Activated CD8-positive, alpha-beta T cell treated with anti-CD3 and anti-CD28 coated beads for 36 hours (primary cell): ENCODE measurements around the gene DROSHA. TPM values are rescaled to one million over a fixed set of nuclear protein-coding genes. Genes with fewer than 3 reads are reported as not detected.

Experiments used
- ATAC-seq: fragments of 200-7000 bp; cut with Tn5 transposase; one replicate; pipeline ENCODE4 v1.10.0; 2021; ENCODE audit warnings: mild to moderate bottlenecking, moderate library complexity
- CTCF ChIA-PET: fragments of 350-600 bp; sonication (Branson Sonifier 250); formaldehyde crosslinking; loops from one replicate; lab custom pipeline; 2021; ENCODE audit warnings: antibody characterized with exemption; lab: Charles Lee
- POLR2A ChIA-PET: fragments of 350-600 bp; sonication (Branson Sonifier 250); formaldehyde crosslinking; loops from one replicate; lab custom pipeline; 2021; ENCODE audit warnings: antibody characterized with exemption; lab: Charles Lee
- DNase-seq: peaks from one replicate; pipeline ENCODE4 v3.0.0-alpha.2; 2020
- H3K27ac Mint-ChIP-seq: one replicate; pipeline ENCODE4 v1.8.0; 2021; ENCODE audit warnings: mild to moderate bottlenecking, mixed read lengths
- H3K27me3 Mint-ChIP-seq: one replicate; pipeline ENCODE4 v1.8.0; 2021; ENCODE audit warnings: mixed read lengths
- H3K36me3 Mint-ChIP-seq: one replicate; pipeline ENCODE4 v1.8.0; 2021; ENCODE audit warnings: low read depth, mixed read lengths
- H3K4me1 Mint-ChIP-seq: one replicate; pipeline ENCODE4 v1.8.0; 2021; ENCODE audit warnings: low read depth, mixed read lengths
- H3K4me3 Mint-ChIP-seq: one replicate; pipeline ENCODE4 v1.8.0; 2021; ENCODE audit warnings: mild to moderate bottlenecking, moderate library complexity, mixed read lengths
- H3K9me3 Mint-ChIP-seq: one replicate; pipeline ENCODE4 v1.8.0; 2021; ENCODE audit warnings: mixed read lengths
- intact Hi-C: fragments of 100-400 bp; cut with micrococcal nuclease; formaldehyde crosslinking; loops from one replicate; pipeline ENCODE4 v1.10.0; 2022
- total RNA-seq, 2 experiments: library from RNA; stranded (reverse); gene quantifications; one replicate each; pipeline ENCODE4 v1.2.3, GENCODE V29; 2021
- TF ChIP-seq, protein P1 (sequence below): fragments of 200-600 bp; IDR thresholded peaks from one replicate; pipeline ENCODE4 v1.8.0; 2022; ENCODE audit warnings: antibody characterized with exemption, mild to moderate bottlenecking

DROSHA gene
- total RNA-seq, 2 experiments from 2014 or later = 57.8 to 61.0 TPM

DNA sequence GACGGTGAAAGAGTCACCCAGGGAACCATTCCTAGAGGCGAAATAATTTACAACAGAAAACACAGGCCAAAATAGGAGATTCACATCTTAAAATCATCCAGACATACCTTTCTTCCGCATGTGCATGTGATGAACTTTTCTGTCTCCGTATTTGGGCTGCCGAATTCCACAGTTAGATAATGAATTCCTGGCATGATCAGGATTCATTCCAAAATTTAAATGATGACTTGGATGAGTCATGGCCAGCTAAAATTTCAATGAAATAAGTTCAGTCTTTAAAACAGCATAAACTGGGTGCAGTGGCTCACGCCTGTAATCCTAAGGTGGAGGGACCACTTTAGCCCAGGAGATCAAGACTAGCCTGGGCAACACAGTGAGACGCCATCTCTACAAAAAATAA, 82.7 kb downstream of the DROSHA start:
- H3K36me3 Mint-ChIP-seq = peaks cover 77% of the 10 kb centered on the region
- ChIA-PET CTCF (no interaction called here), POLR2A (no interaction called here)
- TF ChIP-seq, protein P1, sequence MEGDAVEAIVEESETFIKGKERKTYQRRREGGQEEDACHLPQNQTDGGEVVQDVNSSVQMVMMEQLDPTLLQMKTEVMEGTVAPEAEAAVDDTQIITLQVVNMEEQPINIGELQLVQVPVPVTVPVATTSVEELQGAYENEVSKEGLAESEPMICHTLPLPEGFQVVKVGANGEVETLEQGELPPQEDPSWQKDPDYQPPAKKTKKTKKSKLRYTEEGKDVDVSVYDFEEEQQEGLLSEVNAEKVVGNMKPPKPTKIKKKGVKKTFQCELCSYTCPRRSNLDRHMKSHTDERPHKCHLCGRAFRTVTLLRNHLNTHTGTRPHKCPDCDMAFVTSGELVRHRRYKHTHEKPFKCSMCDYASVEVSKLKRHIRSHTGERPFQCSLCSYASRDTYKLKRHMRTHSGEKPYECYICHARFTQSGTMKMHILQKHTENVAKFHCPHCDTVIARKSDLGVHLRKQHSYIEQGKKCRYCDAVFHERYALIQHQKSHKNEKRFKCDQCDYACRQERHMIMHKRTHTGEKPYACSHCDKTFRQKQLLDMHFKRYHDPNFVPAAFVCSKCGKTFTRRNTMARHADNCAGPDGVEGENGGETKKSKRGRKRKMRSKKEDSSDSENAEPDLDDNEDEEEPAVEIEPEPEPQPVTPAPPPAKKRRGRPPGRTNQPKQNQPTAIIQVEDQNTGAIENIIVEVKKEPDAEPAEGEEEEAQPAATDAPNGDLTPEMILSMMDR = no peak
- H3K9me3 Mint-ChIP-seq = no peaks in the 10 kb centered on the region
- intact Hi-C loops = no loop called here
- H3K27me3 Mint-ChIP-seq = no peaks in the 10 kb centered on the region
- H3K4me3 Mint-ChIP-seq = no peak overlapping the region
- no peak for DNase-seq
- H3K4me1 Mint-ChIP-seq = no peaks in the 10 kb centered on the region
- no peak for ATAC-seq
- no peak overlapping the region for H3K27ac Mint-ChIP-seq

DNA sequence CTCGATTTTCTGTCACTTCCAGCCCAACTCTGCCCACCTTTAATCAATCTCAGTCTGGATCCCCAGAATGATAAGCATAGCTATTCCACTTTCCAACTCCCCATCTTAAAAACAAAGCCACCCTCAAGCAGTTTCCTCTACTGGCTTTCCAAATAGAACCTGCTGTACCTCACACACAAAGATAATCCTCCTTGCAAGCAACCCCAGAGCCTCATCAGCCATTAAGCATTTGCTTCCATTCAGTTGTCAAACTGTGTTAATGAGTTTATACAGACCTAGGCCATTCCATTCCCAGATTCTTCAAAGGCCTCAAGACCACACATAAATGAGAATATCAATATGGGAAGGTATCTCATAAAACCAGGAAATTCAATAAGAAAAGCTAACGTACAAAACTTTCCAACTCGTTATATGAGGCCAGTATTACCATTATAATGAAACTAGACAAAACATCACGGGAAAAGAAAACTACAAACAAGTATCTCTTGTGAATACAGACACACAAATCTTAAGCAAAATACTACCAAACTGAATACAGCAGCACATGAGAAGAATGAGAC, 86.8 kb downstream of the DROSHA start:
- TF ChIP-seq, protein P1 = no peak
- no peak overlapping the region for H3K27ac Mint-ChIP-seq
- ATAC-seq = no peak
- POLR2A ChIA-PET = no interaction called here
- no peak for DNase-seq
- CTCF ChIA-PET = no interaction called here
- intact Hi-C loops = no loop called here
- no peak overlapping the region for H3K4me3 Mint-ChIP-seq
- peaks cover 57% of the 10 kb centered on the region for H3K36me3 Mint-ChIP-seq
- no peaks in the 10 kb centered on the region for H3K4me1 Mint-ChIP-seq
- H3K9me3 Mint-ChIP-seq = no peaks in the 10 kb centered on the region
- no peaks in the 10 kb centered on the region for H3K27me3 Mint-ChIP-seq

DNA sequence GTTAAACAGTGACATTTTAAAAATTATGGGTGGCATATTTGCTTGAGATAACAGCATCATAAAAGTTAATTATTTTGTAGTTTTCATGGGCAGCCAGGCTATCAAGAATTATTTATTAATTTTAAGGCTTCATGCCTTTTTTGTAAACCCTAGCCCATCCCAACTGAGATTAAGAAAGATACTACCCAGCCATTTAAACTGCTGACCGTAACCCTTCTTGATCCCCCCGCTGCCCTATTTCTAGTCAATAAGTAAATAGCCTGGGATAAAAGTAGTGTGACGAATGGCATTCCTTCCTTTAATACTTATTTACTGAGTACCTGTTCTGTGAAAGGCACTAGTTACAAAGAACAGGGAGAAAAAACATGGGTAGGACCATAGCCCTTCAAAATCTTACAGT, 88.3 kb downstream of the DROSHA start:
- no peak for DNase-seq
- no peak overlapping the region for H3K27ac Mint-ChIP-seq
- no peak overlapping the region for H3K4me3 Mint-ChIP-seq
- H3K9me3 Mint-ChIP-seq = no peaks in the 10 kb centered on the region
- peaks cover 44% of the 10 kb centered on the region for H3K36me3 Mint-ChIP-seq
- ATAC-seq = no peak
- CTCF ChIA-PET = no interaction called here
- no peaks in the 10 kb centered on the region for H3K27me3 Mint-ChIP-seq
- intact Hi-C loops = no loop called here
- POLR2A ChIA-PET = no interaction called here
- peaks cover 3% of the 10 kb centered on the region for H3K4me1 Mint-ChIP-seq
- TF ChIP-seq, protein P1 = no peak

DNA sequence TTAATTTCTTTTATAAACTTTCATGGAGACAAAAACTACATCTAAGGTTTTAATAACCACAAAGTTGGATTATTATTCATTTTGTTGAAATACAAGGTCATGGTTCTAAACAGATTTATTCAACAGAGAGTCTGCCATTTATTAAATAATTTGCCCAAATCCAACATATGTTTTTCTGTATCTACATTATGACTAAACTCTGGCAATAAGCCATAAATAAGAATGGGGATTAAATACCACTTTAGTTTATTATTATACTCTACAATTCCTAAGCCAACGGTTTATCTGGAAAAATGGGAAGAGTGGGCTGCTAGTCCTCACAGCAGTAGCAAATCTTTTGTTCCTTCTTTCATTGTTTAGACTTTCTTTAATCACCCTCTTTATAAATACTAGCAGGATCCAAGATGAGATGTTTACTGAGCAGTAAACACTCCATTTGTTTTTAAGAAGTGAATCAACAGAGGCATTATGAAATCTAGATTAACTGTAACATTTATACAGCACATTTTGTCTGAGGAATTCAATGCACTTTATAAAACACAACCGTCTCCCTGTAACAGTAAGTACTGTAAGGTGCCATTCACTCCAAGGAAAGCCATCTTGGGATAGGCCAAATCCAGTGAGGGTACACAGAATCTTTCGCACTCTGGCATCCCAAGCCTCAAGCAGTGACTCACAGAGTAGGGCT, 89.7 kb downstream of the DROSHA start:
- H3K27me3 Mint-ChIP-seq = no peaks in the 10 kb centered on the region
- intact Hi-C loops = no loop called here
- H3K36me3 Mint-ChIP-seq = peaks cover 36% of the 10 kb centered on the region
- TF ChIP-seq, protein P1 = no peak
- H3K4me3 Mint-ChIP-seq = no peak overlapping the region
- CTCF ChIA-PET = no interaction called here
- H3K9me3 Mint-ChIP-seq = no peaks in the 10 kb centered on the region
- H3K4me1 Mint-ChIP-seq = peaks cover 3% of the 10 kb centered on the region
- H3K27ac Mint-ChIP-seq = no peak overlapping the region
- DNase-seq = no peak
- POLR2A ChIA-PET = no interaction called here
- ATAC-seq = no peak

DNA sequence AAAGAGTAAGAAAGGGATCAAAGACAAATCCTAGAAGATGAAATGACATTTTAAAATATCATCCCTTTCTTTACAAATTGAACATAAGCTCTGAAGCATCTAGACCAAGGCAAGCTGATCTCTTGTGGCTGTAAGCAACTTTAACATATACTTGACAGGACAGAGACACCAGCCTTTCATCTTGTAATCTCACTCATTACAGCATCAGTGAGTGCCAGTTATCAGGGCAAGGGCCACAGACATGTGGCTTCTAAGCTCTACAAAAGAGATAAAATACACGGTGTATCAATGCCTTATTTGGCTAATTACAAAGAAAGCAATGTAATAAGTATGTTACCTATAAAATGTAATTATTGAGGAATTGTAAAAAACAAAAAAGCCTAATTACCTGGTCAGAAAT, 95.0 kb downstream of the DROSHA start:
- Mint-ChIP-seq H3K27me3 (no peaks in the 10 kb centered on the region), H3K27ac (no peak overlapping the region), H3K36me3 (peaks cover 28% of the 10 kb centered on the region), H3K4me3 (no peak overlapping the region), H3K9me3 (no peaks in the 10 kb centered on the region), H3K4me1 (peaks cover 3% of the 10 kb centered on the region)
- intact Hi-C loops = no loop called here
- CTCF ChIA-PET = no interaction called here
- ATAC-seq (no peak), DNase-seq (no peak)
- POLR2A ChIA-PET = no interaction called here
- TF ChIP-seq, protein P1 = no peak
